B cell (primary cell): Measurements from ENCODE around the gene CPNE5. TPM values are rescaled to one million over a fixed set of nuclear protein-coding genes. Genes with fewer than 3 reads are reported as not detected.

Experiments used
- ATAC-seq: fragments of 200-7000 bp; cut with Tn5 transposase; one replicate; pipeline ENCODE4 v1.10.0; 2021; ENCODE audit warnings: low read depth, mild to moderate bottlenecking, moderate number of reproducible peaks, moderate library complexity
- CTCF ChIA-PET: fragments of 350-600 bp; sonication (Branson Sonifier 250); formaldehyde crosslinking; loops from one replicate; lab custom pipeline; 2021; ENCODE audit warnings: antibody characterized with exemption, inconsistent platforms; lab: Charles Lee
- POLR2A ChIA-PET: fragments of 350-600 bp; sonication (Branson Sonifier 250); formaldehyde crosslinking; loops from one replicate; lab custom pipeline; 2021; ENCODE audit warnings: antibody characterized with exemption; lab: Charles Lee
- DNase-seq: peaks from one replicate; pipeline ENCODE4 v3.0.0; 2013
- H2AFZ ChIP-seq: 2 replicates; pipeline ENCODE4 v1.6.1; 2012; ENCODE audit warnings: mild to moderate bottlenecking, low read depth, low read length; ENCODE audit not compliant: insufficient read depth, poor library complexity, severe bottlenecking
- H3K27ac ChIP-seq, 2 donors: 1 replicate in 1 of 2; 2 replicates in 1 of 2; pipeline ENCODE4 v1.5.1; 2012 to 2013; ENCODE audit warnings: low read length in 2 of 2, mild to moderate bottlenecking in 2 of 2, moderate library complexity in 1 of 2
- H3K27me3 ChIP-seq, 4 experiments: fragments of 200-600 bp in 1 of 4; sonication (generic) in 1 of 4; replicated peaks in 1 of 4; 1 replicate in 2 of 4; 2 replicates in 2 of 4; pipeline versions ENCODE4 v1.6.1 to v1.7.0; 2013 to 2016; ENCODE audit warnings: low read length in 3 of 4, mild to moderate bottlenecking in 2 of 4, mixed read lengths in 1 of 4, moderate library complexity in 1 of 4; ENCODE audit not compliant: insufficient read depth in 4 of 4, control insufficient read depth in 3 of 4; ENCODE audit errors: control extremely low read depth in 1 of 4
- H3K36me3 ChIP-seq, 2 experiments: replicated peaks in 1 of 2; 1 replicate in 1 of 2; 2 replicates in 1 of 2; pipeline versions ENCODE4 v1.6.1 to v1.7.1; 2013; ENCODE audit warnings: low read length in 1 of 2; ENCODE audit not compliant: insufficient read depth in 2 of 2, control insufficient read depth in 1 of 2; ENCODE audit errors: control extremely low read depth in 1 of 2, extremely low read depth in 1 of 2
- H3K4me1 ChIP-seq, 2 donors: fragments of 200-600 bp in 1 of 2; sonication (generic) in 1 of 2; 1 replicate in 1 of 2; 2 replicates in 1 of 2; pipeline versions ENCODE4 v1.5.1 to v1.6.1; 2013 to 2017; ENCODE audit warnings: low read length in 2 of 2; ENCODE audit not compliant: control insufficient read depth in 2 of 2, insufficient read depth in 2 of 2
- H3K4me2 ChIP-seq: replicated peaks from 2 replicates; pipeline ENCODE3; 2012; ENCODE audit warnings: mild to moderate bottlenecking, low read depth, low read length; ENCODE audit not compliant: poor library complexity, severe bottlenecking
- H3K4me3 ChIP-seq, 5 experiments: fragments of 200-600 bp in 1 of 5; sonication (generic) in 1 of 5; 1 replicate in 3 of 5; 2 replicates in 2 of 5; pipeline versions ENCODE4 v1.5.1 to v1.7.0; 2011 to 2016; ENCODE audit warnings: low read length in 4 of 5, mild to moderate bottlenecking in 4 of 5, low read depth in 2 of 5, control low read depth in 1 of 5, moderate library complexity in 1 of 5; ENCODE audit not compliant: insufficient read depth in 1 of 5; ENCODE audit errors: control extremely low read depth in 1 of 5, extremely low read depth in 1 of 5
- H3K79me2 ChIP-seq: fragments of 200-600 bp; sonication (generic); one replicate; pipeline ENCODE4 v1.6.0; 2016; ENCODE audit warnings: low read length; ENCODE audit not compliant: control insufficient read depth, insufficient read depth
- H3K9ac ChIP-seq: fragments of 200-600 bp; sonication (generic); 2 replicates; pipeline ENCODE4 v1.6.1; 2017; ENCODE audit warnings: mild to moderate bottlenecking, low read length, moderate library complexity
- H3K9me3 ChIP-seq, 3 donors: one replicate each; pipeline versions ENCODE4 v1.6.1 to v1.7.1; 2013; ENCODE audit warnings: low read length in 2 of 3; ENCODE audit not compliant: control insufficient read depth in 2 of 3, insufficient read depth in 1 of 3; ENCODE audit errors: control extremely low read depth in 1 of 3
- H4K20me1 ChIP-seq: 2 replicates; pipeline ENCODE4 v1.6.0; 2012; ENCODE audit warnings: mild to moderate bottlenecking, low read length; ENCODE audit not compliant: insufficient read depth, control insufficient read depth, poor library complexity, severe bottlenecking
- H3K27ac Mint-ChIP-seq: one replicate; pipeline ENCODE4 v1.8.0; 2021; ENCODE audit warnings: mixed read lengths
- H3K27me3 Mint-ChIP-seq: one replicate; pipeline ENCODE4 v1.8.0; 2021; ENCODE audit warnings: mixed read lengths
- H3K4me1 Mint-ChIP-seq: one replicate; pipeline ENCODE4 v1.8.0; 2021; ENCODE audit warnings: mixed read lengths
- H3K4me3 Mint-ChIP-seq: one replicate; pipeline ENCODE4 v1.8.0; 2021; ENCODE audit warnings: mixed read lengths
- H3K9me3 Mint-ChIP-seq: one replicate; pipeline ENCODE4 v1.8.0; 2022; ENCODE audit warnings: mixed read lengths; ENCODE audit not compliant: insufficient read depth
- EZH2 ChIP-seq: IDR thresholded peaks from 2 replicates; pipeline ENCODE4 v1.6.1; 2012; ENCODE audit warnings: borderline replicate concordance, low read depth, mild to moderate bottlenecking, moderate library complexity, low read length; ENCODE audit not compliant: insufficient read depth, poor library complexity, severe bottlenecking
- WGBS: methylation state at CpG from one replicate; pipeline ENCODE4 v1.1.5; 2013; ENCODE audit warnings: missing lambda C conversion rate; ENCODE audit not compliant: insufficient coverage; 5-methylcytosine and 5-hydroxymethylcytosine counted together
- intact Hi-C: fragments of 100-400 bp; cut with micrococcal nuclease; formaldehyde crosslinking; loops from one replicate; pipeline ENCODE4 v1.10.0; 2022
- polyA plus RNA-seq: library from polyadenylated mRNA; depleted of rRNA; stranded (reverse); fragments of >200 nt; gene quantifications from 2 replicates; pipeline ENCODE4 v1.2.3, GENCODE V29; 2012
- total RNA-seq, 2 donors: library from RNA; stranded (reverse); fragments of 120-200 nt in 1 of 2; gene quantifications; 1 replicate in 1 of 2; 2 replicates in 1 of 2; pipeline versions ENCODE4 v1.2.3 to v1.2.4, GENCODE V29; 2013 to 2022
- TF ChIP-seq, protein P1 (sequence below): fragments of 200-600 bp; IDR thresholded peaks from one replicate; pipeline ENCODE4 v1.8.0; 2022; ENCODE audit warnings: antibody characterized with exemption, mild to moderate bottlenecking

Gene CPNE5
- total and polyA plus RNA-seq, 2 donors (not counting 1 experiment from before 2014, with no cell fraction given): 49.8 to 357 TPM

GRCh38 chr6:36788186-36788585 is 51.1 kb downstream of the CPNE5 start:
- Histone ChIP-seq H3K9ac (no peak overlapping the region), H3K27ac (no peak overlapping the region), H3K36me3 (no peaks in the 10 kb centered on the region), H3K4me2 (no peak overlapping the region), H4K20me1 (no peaks in the 10 kb centered on the region), H3K4me3 (no peak overlapping the region), H3K4me1 (no peaks in the 10 kb centered on the region), H3K27me3 (peaks cover 0 to 33% (median 6%) of the 10 kb centered on the region in 4 experiments), H3K9me3 (peaks cover 0 to 2% (median 0%) of the 10 kb centered on the region in 3 donors), H3K79me2 (no peaks in the 10 kb centered on the region), H2AFZ (no peak overlapping the region)
- peaks cover 36% of the 10 kb centered on the region for H3K27me3 Mint-ChIP-seq
- no peaks in the 10 kb centered on the region for H3K9me3 Mint-ChIP-seq
- H3K27ac Mint-ChIP-seq: no peak overlapping the region
- TF ChIP-seq, protein P1, sequence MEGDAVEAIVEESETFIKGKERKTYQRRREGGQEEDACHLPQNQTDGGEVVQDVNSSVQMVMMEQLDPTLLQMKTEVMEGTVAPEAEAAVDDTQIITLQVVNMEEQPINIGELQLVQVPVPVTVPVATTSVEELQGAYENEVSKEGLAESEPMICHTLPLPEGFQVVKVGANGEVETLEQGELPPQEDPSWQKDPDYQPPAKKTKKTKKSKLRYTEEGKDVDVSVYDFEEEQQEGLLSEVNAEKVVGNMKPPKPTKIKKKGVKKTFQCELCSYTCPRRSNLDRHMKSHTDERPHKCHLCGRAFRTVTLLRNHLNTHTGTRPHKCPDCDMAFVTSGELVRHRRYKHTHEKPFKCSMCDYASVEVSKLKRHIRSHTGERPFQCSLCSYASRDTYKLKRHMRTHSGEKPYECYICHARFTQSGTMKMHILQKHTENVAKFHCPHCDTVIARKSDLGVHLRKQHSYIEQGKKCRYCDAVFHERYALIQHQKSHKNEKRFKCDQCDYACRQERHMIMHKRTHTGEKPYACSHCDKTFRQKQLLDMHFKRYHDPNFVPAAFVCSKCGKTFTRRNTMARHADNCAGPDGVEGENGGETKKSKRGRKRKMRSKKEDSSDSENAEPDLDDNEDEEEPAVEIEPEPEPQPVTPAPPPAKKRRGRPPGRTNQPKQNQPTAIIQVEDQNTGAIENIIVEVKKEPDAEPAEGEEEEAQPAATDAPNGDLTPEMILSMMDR: no peak
- no peak for TF ChIP-seq EZH2
- no peak for ATAC-seq
- WGBS: 93% methylated on average over 3 of the region's 8 CpGs
- CTCF ChIA-PET: interaction anchor here (1.2 to 1.5 kb wide), 2 partner anchors 20 to 22 kb away, joined by 4 read pairs; no protein-coding TSS in a partner anchor
- no peak overlapping the region for H3K4me3 Mint-ChIP-seq
- H3K4me1 Mint-ChIP-seq: no peaks in the 10 kb centered on the region
- POLR2A ChIA-PET: interaction anchor here (0.6 kb wide), 1 partner anchor 26 kb away, joined by 3 read pairs; no protein-coding TSS in a partner anchor
- DNase-seq: no peak
- intact Hi-C loops: no loop called here

- TF ChIP-seq, protein P1: no peak
- no peak for TF ChIP-seq EZH2
- POLR2A ChIA-PET: no interaction called here
Measured at GRCh38 chr6:36787210-36787609, 52.0 kb downstream of the CPNE5 start.

More at GRCh38 chr6:36787210-36787609, 52.0 kb downstream of the CPNE5 start:
- Mint-ChIP-seq H3K4me3 (no peak overlapping the region), H3K27ac (no peak overlapping the region), H3K4me1 (peaks cover 4% of the 10 kb centered on the region), H3K9me3 (no peaks in the 10 kb centered on the region), H3K27me3 (peaks cover 30% of the 10 kb centered on the region)
- Histone ChIP-seq H3K9ac (no peak overlapping the region), H3K36me3 (no peaks in the 10 kb centered on the region), H3K79me2 (no peaks in the 10 kb centered on the region), H3K9me3 (peaks cover 0 to 2% (median 0%) of the 10 kb centered on the region in 3 donors), H3K4me3 (no peak overlapping the region), H3K27ac (no peak overlapping the region), H4K20me1 (no peaks in the 10 kb centered on the region), H2AFZ (no peak overlapping the region), H3K4me1 (peaks cover 0 to 6% of the 10 kb centered on the region in 2 donors), H3K27me3 (peaks cover 0 to 24% (median 6%) of the 10 kb centered on the region in 4 experiments), H3K4me2 (no peak overlapping the region)
- WGBS: no CpG with 5 or more reads among the region's 4 CpGs
- intact Hi-C loops: no loop called here
- CTCF ChIA-PET: interaction anchor here (1.5 kb wide), 1 partner anchor 19 kb away, joined by 4 read pairs; no protein-coding TSS in a partner anchor
- ATAC-seq (no peak), DNase-seq (no peak)
